Spleen (tissue), 7 donors: ENCODE results near the gene SUCLG2.

Source experiments
- CTCF ChIP-seq, 11 experiments: fragments of 200-600 bp in 7 of 11; fragments of 450-650 bp in 4 of 11; sonication (generic) in 4 of 11; IDR thresholded peaks in 8 of 11; conservative IDR thresholded peaks in 3 of 11; 1 replicate in 7 of 11; 2 replicates in 4 of 11; pipeline versions ENCODE4 v1.4.0 to v1.8.0; 2016 to 2021; ENCODE audit warnings: antibody characterized with exemption in 11 of 11, inconsistent platforms in 4 of 11, mild to moderate bottlenecking in 1 of 11
- POLR2A ChIP-seq, 3 donors: fragments of 450-650 bp; IDR thresholded peaks; one replicate each; pipeline ENCODE4 v1.5.1; 2017; ENCODE audit warnings: antibody characterized with exemption in 3 of 3, mild to moderate bottlenecking in 1 of 3
- POLR2AphosphoS5 ChIP-seq, 3 donors: sonication (generic); formaldehyde crosslinking; IDR thresholded peaks; one replicate each; pipeline ENCODE4 v1.5.1; 2017; ENCODE audit warnings: antibody characterized with exemption in 3 of 3
- donor health status: DM: no; HTN: no; CAD: no; lungs with moderate emphysema.
- donor health status: DM: no; HTN: no; CAD: no.
- donor health status: DM: no; HTN: no; CAD: no.

- TF ChIP-seq POLR2A (IDR thresholded peaks at IDR 0.05) (no peak), CTCF (IDR thresholded peaks at IDR 0.05 in 8 of 11, conservative IDR thresholded peaks at IDR 0.05 in 3 of 11) (no peak), POLR2AphosphoS5 (IDR thresholded peaks at IDR 0.05) (no peak)
Measured at GRCh38 chr3:67377299-67377698, 277.1 kb downstream of the SUCLG2 start.
